Measurements from ENCODE around the gene SLC38A11.

Gene SLC38A11

GRCh38 chr2:164917296-164917903 lies 37.9 kb downstream of the SLC38A11 start:
- DNase-seq (ENCODE audit: low read depth in 2 of 2) = no peak

GRCh38 chr2:164915566-164915965 lies 39.8 kb downstream of the SLC38A11 start:
- DNase-seq (ENCODE audit: low read depth in 2 of 2) = no peak

GRCh38 chr2:164913640-164914350 lies 41.5 kb downstream of the SLC38A11 start:
- no peak for DNase-seq (ENCODE audit: low read depth in 2 of 2)

- no peak for DNase-seq (ENCODE audit: low read depth in 2 of 2)
Observed at GRCh38 chr2:164913011-164913410, 42.3 kb downstream of the SLC38A11 start.

GRCh38 chr2:164911832-164912231 lies 43.5 kb downstream of the SLC38A11 start:
- DNase-seq (ENCODE audit: low read depth in 2 of 2) = no peak

- DNase-seq (ENCODE audit: low read depth in 2 of 2) = no peak
Observed at GRCh38 chr2:164910101-164910899, 45.0 kb downstream of the SLC38A11 start.

GRCh38 chr2:164906947-164907346 lies 48.4 kb downstream of the SLC38A11 start:
- no peak for DNase-seq (ENCODE audit: low read depth in 2 of 2)

GRCh38 chr2:164905307-164905706 lies 50.0 kb downstream of the SLC38A11 start:
- DNase-seq (ENCODE audit: low read depth in 2 of 2) = no peak

GRCh38 chr2:164903951-164904350 lies 51.4 kb downstream of the SLC38A11 start:
- no peak for DNase-seq (ENCODE audit: low read depth in 2 of 2)

- no peak for DNase-seq (ENCODE audit: low read depth in 2 of 2)
Observed at GRCh38 chr2:164903204-164903603, 52.1 kb downstream of the SLC38A11 start.

GRCh38 chr2:164899121-164899520 lies 56.2 kb downstream of the SLC38A11 start:
- no peak for DNase-seq (ENCODE audit: low read depth in 2 of 2)

- no peak for DNase-seq (ENCODE audit: low read depth in 2 of 2)
Observed at GRCh38 chr2:164898475-164898874, 56.9 kb downstream of the SLC38A11 start.

- no peak for DNase-seq (ENCODE audit: low read depth in 2 of 2)
Observed at GRCh38 chr2:164897469-164898260, 57.7 kb downstream of the SLC38A11 start.

- DNase-seq (ENCODE audit: low read depth in 2 of 2) = no peak
Observed at GRCh38 chr2:164896634-164897355, 58.5 kb downstream of the SLC38A11 start.

- no peak for DNase-seq (ENCODE audit: low read depth in 2 of 2)
Observed at GRCh38 chr2:164896226-164896625, 59.1 kb downstream of the SLC38A11 start.

GRCh38 chr2:164891460-164891859 lies 63.9 kb downstream of the SLC38A11 start:
- no peak for DNase-seq (ENCODE audit: low read depth in 2 of 2)

GRCh38 chr2:164890544-164890943 lies 64.8 kb downstream of the SLC38A11 start:
- no peak for DNase-seq (ENCODE audit: low read depth in 2 of 2)

GRCh38 chr2:164888592-164888991 lies 66.7 kb downstream of the SLC38A11 start:
- no peak for DNase-seq (ENCODE audit: low read depth in 2 of 2)

GRCh38 chr2:164887434-164888144 lies 67.7 kb downstream of the SLC38A11 start:
- DNase-seq (ENCODE audit: low read depth in 2 of 2) = no peak

GRCh38 chr2:164882276-164882675 lies 73.0 kb downstream of the SLC38A11 start:
- DNase-seq (ENCODE audit: low read depth in 2 of 2) = no peak

GRCh38 chr2:164881524-164881923 lies 73.8 kb downstream of the SLC38A11 start:
- DNase-seq (ENCODE audit: low read depth in 2 of 2) = no peak

All from stimulated activated CD8-positive, alpha-beta memory T cell treated with anti-CD3 and anti-CD28 coated beads, Interleukin-15, amount 100 ng/mL, for 4 hours (primary cell).